SIG-M5 (cell line): ENCODE data around the gene GABRG3.
"Not testable (repeated sequence)": the region's sequence is repeated elsewhere in the genome, so short reads cannot be mapped to it uniquely, and the experiment has no call there.

Source experiments
- DNase-seq: peaks from one replicate; lab custom pipeline; 2025; lab: John Stamatoyannopoulos, UW

GABRG3 gene

DNA sequence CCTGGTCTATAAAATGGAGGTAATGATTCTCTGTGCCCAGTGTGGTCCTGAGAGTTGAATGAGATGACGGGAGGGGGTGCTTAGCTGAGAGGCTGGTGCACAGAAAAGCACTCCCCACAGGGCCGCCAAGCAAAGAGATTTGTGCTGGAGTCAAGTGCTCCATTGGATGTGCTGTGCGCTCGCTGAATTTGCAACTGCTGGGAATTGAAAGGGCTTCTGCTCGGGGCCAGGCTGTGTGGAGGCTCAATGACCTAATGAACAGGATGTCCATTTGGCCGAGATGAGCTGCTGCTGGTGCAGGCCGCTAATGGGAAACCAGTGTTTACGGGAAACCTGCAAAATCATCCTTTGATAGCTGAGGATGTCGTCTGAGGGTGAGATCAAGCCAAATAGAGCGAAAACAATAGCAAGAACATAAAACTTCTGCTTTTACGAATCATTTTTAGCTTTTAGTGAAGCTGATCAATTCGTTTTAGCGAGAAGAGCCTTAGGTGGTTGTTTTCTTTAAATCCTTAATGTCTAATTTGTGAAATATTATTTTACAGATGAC is 211.7 kb downstream of the GABRG3 start:
- DNase-seq: no peak

GRCh38 chr15:27183201-27183600 is 212.2 kb downstream of the GABRG3 start:
- DNase-seq: no peak

DNA sequence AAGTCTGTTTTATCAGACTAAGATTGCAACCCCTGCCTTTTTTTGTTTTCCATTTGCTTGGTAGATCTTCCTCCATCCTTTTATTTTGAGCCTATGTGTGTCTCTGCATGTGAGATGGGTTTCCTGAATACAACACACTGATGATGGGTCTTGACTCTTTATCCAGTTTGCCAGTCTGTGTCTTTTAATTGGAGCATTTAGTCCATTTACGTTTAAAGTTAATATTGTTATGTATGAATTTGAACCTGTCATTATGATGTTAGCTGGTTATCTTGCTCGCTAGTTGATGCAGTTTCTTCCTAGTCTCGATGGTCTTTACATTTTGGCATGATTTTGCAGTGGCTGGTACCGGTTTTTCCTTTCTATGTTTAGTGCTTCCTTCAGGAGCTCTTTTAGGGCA is 220.5 kb downstream of the GABRG3 start:
- not testable (repeated sequence) for DNase-seq

GRCh38 chr15:27196691-27197090 is 225.7 kb downstream of the GABRG3 start:
- DNase-seq: no peak

DNA sequence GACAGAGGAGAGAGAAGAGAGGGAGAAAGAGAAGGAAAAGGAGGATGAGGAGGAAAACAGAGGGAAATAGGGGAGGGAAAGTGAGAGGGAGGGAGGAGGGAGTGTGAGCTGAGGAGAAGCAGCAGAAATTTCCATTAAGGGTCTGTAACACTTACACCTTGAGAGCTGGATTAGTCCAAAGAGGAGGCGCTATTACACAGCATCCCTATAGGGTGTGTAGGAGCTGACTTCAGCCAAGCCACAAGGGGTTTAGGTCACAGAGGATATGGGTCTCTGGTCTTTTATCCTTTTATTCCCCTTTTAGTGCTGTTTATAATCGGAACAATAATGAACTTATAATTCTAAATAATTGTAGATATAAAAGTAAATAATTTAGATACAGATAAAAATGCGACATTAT is 230.4 kb downstream of the GABRG3 start:
- DNase-seq: no peak

DNA sequence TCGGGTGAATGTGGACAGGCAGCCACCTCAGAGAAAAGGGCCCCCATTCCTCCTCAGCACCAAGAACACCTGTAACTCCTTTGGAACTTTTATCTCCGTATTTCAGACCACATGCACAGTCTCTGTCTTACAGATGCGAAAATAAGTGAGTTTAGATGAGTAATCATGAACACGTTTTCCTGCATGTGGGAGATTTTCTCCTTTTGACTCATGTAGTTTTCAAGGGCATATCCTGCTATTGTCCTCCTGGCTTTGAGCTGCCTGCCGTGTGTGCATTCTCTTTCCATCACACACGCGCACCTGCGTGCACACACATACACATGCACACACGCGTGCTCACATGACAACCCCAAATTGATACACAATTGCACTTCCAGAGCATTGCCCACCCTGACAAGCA is 239.2 kb downstream of the GABRG3 start:
- DNase-seq: no peak

- no peak for DNase-seq
Observed at GRCh38 chr15:27214032-27214431, 243.1 kb downstream of the GABRG3 start.

DNA sequence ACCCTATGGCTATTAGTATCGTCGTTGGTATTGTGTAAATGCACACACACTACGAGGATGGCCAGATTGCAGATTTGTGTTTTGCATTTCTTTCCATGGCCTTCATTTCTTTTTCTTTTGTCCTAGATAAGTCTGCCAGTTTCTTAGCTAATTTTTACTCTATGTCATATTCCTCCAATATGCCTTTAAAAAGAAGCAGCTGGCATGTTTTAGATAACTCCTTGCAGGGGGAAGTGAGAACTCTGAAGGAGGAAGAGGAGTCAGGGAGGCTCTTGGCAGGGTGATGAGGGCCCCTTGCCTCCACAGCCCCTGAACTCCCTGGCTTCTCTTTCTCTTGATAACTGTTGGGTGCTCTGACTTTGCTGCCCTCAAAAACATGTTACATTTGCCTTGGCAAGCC is 244.0 kb downstream of the GABRG3 start:
- no peak for DNase-seq

DNA sequence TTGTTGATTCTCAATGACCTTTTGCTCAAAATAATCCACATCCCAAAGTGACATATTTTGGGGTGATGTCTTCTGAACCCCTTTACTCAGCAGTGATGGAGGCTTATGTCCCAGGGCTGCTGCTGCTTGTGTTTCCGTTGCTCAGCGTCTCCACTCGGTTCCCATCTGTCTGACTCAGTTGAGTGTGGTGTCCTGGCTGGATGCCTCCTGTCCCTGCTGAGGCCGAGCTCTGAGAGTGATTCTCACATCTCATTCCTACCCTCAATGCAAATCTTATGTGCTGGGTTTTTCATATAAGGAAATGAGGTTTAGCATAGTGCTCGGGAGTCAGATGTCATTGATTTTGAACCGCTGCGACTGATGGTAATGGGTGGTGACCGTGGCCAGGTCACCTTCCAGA is 247.4 kb downstream of the GABRG3 start:
- no peak for DNase-seq

GRCh38 chr15:27219636-27220035 is 248.7 kb downstream of the GABRG3 start:
- DNase-seq: no peak

DNA sequence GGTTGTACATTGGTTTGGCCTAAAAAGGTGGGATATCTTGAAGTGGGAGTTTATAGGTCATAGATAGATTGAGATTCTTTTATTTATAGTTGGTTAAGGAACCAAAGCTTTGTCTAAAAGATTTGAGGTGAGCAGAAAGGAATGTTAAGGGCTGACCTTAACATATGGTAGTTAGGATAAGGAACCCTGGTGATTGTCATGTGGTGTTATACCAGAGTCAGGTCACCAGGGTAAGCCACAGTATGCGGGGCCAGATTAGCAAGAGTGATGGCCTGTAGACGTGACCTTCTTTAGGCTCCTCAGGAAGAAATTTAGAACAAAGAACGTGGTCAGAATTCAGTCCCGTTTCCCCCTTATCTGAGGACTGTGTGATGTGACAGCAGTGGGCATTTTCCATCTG is 249.2 kb downstream of the GABRG3 start:
- DNase-seq: no peak

GRCh38 chr15:27222479-27222878 is 251.5 kb downstream of the GABRG3 start:
- no peak for DNase-seq

GRCh38 chr15:27223179-27223578 is 252.2 kb downstream of the GABRG3 start:
- DNase-seq: no peak

- no peak for DNase-seq
Observed at GRCh38 chr15:27231811-27232210, 260.8 kb downstream of the GABRG3 start.

DNA sequence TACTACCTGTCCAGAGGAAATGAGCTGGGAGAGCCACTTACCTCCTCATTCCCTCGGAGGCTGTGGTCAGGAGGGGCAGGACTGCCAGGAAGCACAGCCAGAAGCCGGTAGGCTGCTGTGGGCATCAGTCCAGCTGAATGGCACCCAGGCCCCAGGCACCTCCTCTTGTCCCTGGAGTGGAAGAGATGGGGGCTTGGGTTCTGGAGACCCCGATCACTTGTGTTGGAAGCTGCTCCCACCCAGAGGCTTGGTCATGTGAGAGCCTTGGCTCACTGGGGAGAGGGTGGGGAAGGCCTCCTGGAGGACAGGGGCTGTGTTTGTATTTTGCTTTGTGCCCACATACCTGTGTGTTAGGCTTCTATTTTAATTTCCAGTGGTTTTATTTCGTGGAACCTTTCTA is 261.9 kb downstream of the GABRG3 start:
- DNase-seq: no peak

DNA sequence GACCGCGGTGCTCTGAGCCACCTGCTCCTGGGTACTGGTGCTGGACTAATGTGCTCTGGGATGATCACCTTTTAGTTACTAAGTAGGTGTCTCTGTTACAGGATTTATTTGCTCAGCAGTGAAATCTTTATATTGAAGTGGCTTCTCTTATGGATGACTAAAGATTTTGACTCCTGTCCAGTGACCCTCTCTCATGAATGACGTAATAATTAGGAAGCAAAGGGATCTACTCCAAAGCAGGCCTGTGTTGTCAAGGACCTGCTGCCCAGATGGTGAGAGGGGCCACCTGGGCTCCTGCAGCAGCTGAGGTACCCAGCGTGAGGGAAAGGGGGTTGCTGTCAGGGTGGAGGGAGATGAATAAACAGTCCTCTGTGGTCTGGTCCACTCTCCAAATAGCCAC is 263.6 kb downstream of the GABRG3 start:
- DNase-seq: no peak

GRCh38 chr15:27235161-27235560 is 264.2 kb downstream of the GABRG3 start:
- DNase-seq: no peak

GRCh38 chr15:27235681-27236080 is 264.7 kb downstream of the GABRG3 start:
- DNase-seq: no peak

DNA sequence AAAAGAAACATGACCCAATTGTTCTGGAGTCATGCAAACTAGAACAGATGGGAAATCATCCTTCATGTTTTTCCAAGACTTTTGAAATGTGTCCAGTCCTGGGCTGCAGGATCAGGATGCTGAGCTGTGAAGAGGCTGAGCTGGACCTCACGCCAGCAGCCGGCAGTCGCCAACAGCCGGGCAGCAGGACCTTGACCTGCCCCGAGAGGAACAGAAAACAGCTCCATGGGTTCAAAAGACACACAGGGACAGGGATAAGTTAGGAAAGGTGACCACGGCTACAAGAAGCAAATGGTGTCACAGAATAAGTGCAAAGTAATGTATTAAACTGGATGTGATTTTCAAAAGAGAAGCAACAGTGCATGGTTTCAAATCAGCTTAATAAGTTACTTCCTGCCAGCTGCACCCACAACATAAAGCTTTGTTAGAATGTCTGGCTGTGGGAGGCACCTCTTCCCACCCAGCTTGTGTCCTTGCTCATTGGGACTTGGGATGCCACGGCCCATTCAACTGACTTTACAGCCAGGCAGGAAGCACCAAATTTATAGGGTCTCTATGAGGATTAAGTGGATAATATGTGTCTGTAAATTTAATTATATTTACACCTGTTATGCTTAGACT is 266.4 kb downstream of the GABRG3 start:
- no peak for DNase-seq

GRCh38 chr15:27238209-27238608 is 267.2 kb downstream of the GABRG3 start:
- no peak for DNase-seq

DNA sequence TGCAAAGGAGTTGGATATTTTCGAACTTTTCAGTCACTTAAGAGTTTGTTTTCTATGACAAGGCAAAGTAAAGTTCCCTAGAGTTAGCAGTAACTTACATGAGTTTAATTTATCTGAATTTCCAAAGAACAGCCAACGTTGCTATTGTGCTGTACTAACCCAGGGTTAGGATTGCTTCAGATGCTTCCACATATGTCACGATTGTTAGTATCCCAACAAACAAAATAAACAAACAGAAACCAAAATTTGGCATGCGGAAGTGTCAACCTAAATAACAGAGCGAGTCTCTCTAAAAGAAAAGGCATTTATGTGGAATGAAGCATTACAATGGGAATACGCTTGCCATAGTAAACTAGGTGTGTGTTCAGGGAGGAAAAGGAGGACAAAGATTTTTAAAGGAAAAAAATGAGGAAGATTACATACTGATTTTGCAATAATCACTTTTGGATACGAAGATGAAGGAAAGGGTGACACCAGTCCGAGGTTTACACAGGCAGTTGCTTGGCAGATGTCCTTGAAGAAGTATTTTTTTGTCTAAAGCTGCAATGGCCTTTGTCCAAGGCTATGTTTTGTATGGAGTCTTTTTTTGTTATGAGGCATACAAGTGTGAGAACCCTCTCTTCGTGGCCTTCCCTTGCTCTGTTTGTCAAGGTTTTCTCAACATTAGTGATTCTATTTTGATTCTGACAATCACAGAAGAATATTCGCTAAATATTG is 267.9 kb downstream of the GABRG3 start:
- no peak for DNase-seq

GRCh38 chr15:27241943-27242342 is 271.0 kb downstream of the GABRG3 start:
- no peak for DNase-seq

DNA sequence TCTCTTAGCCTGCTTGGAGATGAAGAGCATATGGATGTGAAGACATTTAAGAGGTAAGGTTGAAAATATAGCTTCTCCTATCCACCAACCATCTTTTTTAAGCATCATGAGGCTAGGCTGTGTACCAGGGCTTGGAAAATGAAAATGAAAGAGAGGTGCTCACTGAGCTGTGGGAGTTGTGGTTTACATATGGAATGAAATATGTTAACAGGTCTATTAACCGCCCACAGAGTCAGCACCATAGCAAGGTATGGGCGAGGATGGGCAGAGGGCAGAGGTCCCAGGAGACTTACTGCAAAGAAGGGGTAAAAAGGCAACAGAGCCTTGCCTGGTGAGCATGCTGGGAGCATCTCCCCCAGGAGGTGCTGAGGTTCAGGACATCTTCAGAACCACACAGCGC is 273.1 kb downstream of the GABRG3 start:
- no peak for DNase-seq

DNA sequence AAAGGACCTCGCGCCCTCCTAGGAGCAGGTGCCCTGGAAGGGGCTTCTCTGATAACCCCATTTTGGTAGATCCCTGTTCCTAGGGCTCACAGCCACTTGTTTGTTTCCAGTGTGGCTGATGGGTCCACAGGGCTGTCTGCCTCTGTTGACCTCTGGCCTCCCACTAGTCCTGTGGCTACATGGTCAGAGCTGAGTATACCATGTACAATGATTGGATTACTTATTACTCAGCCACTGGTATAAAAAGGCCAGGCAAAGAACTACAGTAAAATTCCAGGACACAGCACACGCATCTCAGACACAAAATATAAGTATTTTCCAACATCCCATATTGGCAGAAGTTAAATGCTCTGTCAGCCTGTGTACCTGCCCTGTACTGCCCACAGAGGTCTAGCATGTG is 277.3 kb downstream of the GABRG3 start:
- DNase-seq: no peak
